ENCODE data around the gene BICD2. TPM values are rescaled to one million over a fixed set of nuclear protein-coding genes. Genes with fewer than 3 reads are reported as not detected.
A peak's percentile ranks its signal among the peaks of the same experiment; 100 is the strongest.

The BICD2 gene
- total RNA-seq, 1 experiment from 2014 or later = 67.4 TPM

- no peak for DNase-seq (ENCODE audit: low read depth in 1 of 2, low spot score in 2 of 2)
- Histone ChIP-seq H3K27ac (no peak overlapping the region), H3K36me3 (no peaks in the 10 kb centered on the region), H3K4me3 (no peak overlapping the region), H3K27me3 (replicated peaks) (no peaks in the 10 kb centered on the region), H3K4me1 (replicated peaks) (peaks cover 36% of the 10 kb centered on the region), H3K9me3 (replicated peaks) (no peaks in the 10 kb centered on the region)
Measured at GRCh38 chr9:92737216-92737606, 27.4 kb downstream of the BICD2 start.

- Histone ChIP-seq H3K9me3 (replicated peaks) (no peaks in the 10 kb centered on the region), H3K27me3 (replicated peaks) (no peaks in the 10 kb centered on the region), H3K27ac (no peak overlapping the region), H3K36me3 (no peaks in the 10 kb centered on the region), H3K4me3 (no peak overlapping the region), H3K4me1 (replicated peaks) (peaks cover 36% of the 10 kb centered on the region)
- DNase-seq (ENCODE audit: low read depth in 1 of 2, low spot score in 2 of 2) = no peak
Measured at GRCh38 chr9:92736563-92737215, 27.9 kb downstream of the BICD2 start.

- Histone ChIP-seq H3K4me1 (replicated peaks) (peaks cover 32% of the 10 kb centered on the region), H3K27me3 (replicated peaks) (no peaks in the 10 kb centered on the region), H3K4me3 (no peak overlapping the region), H3K9me3 (replicated peaks) (no peaks in the 10 kb centered on the region), H3K27ac (no peak overlapping the region), H3K36me3 (no peaks in the 10 kb centered on the region)
- DNase-seq (ENCODE audit: low read depth in 1 of 2, low spot score in 2 of 2) = no peak
Measured at GRCh38 chr9:92735636-92736562, 28.7 kb downstream of the BICD2 start.

- Histone ChIP-seq H3K27ac (no peak overlapping the region), H3K4me1 (replicated peaks) (peaks cover 25% of the 10 kb centered on the region), H3K36me3 (no peaks in the 10 kb centered on the region), H3K4me3 (no peak overlapping the region), H3K27me3 (replicated peaks) (no peaks in the 10 kb centered on the region), H3K9me3 (replicated peaks) (no peaks in the 10 kb centered on the region)
- DNase-seq (ENCODE audit: low read depth in 1 of 2, low spot score in 2 of 2) = no peak
Measured at GRCh38 chr9:92734931-92735635, 29.6 kb downstream of the BICD2 start.

GRCh38 chr9:92730897-92731296 is 33.7 kb downstream of the BICD2 start:
- H3K4me1 ChIP-seq (replicated peaks) = peaks cover 9% of the 10 kb centered on the region; the same call in 1 of the 2 replicates
- H3K9me3 ChIP-seq (replicated peaks) = no peaks in the 10 kb centered on the region
- peaks cover 37% of the 10 kb centered on the region for H3K36me3 ChIP-seq
- no peak overlapping the region for H3K27ac ChIP-seq
- no peaks in the 10 kb centered on the region for H3K27me3 ChIP-seq (replicated peaks)
- DNase-seq (ENCODE audit: low read depth in 1 of 2, low spot score in 2 of 2) = no peak
- H3K4me3 ChIP-seq = no peak overlapping the region

- DNase-seq (ENCODE audit: low read depth in 1 of 2, low spot score in 2 of 2) = peak in 1 of 2 experiments; percentile 33
- Histone ChIP-seq H3K9me3 (replicated peaks) (no peaks in the 10 kb centered on the region), H3K36me3 (peaks cover 40% of the 10 kb centered on the region), H3K27me3 (replicated peaks) (no peaks in the 10 kb centered on the region), H3K4me1 (replicated peaks) (peaks cover 7% of the 10 kb centered on the region; the same call in 1 of the 2 replicates), H3K27ac (no peak overlapping the region), H3K4me3 (no peak overlapping the region)
Measured at GRCh38 chr9:92729735-92730155, 34.9 kb downstream of the BICD2 start.

- peaks cover 40% of the 10 kb centered on the region for H3K36me3 ChIP-seq
- DNase-seq (ENCODE audit: low read depth in 1 of 2, low spot score in 2 of 2) = peak; percentile 32 to 65
- H3K27ac ChIP-seq = no peak overlapping the region
- peaks cover 9% of the 10 kb centered on the region for H3K4me1 ChIP-seq (replicated peaks)
- no peaks in the 10 kb centered on the region for H3K27me3 ChIP-seq (replicated peaks)
- H3K4me3 ChIP-seq = no peak overlapping the region
- H3K9me3 ChIP-seq (replicated peaks) = no peaks in the 10 kb centered on the region
Measured at GRCh38 chr9:92728831-92729734, 35.5 kb downstream of the BICD2 start.

GRCh38 chr9:92727716-92728700 is 36.6 kb downstream of the BICD2 start:
- Histone ChIP-seq H3K9me3 (replicated peaks) (no peaks in the 10 kb centered on the region), H3K27me3 (replicated peaks) (no peaks in the 10 kb centered on the region), H3K36me3 (peaks cover 40% of the 10 kb centered on the region), H3K27ac (no peak overlapping the region), H3K4me3 (no peak overlapping the region), H3K4me1 (replicated peaks) (peaks cover 20% of the 10 kb centered on the region)
- peak in 1 of 2 experiments; percentile 35 for DNase-seq (ENCODE audit: low read depth in 1 of 2, low spot score in 2 of 2)

GRCh38 chr9:92726971-92727715 is 37.5 kb downstream of the BICD2 start:
- Histone ChIP-seq H3K4me1 (replicated peaks) (peaks cover 24% of the 10 kb centered on the region), H3K4me3 (no peak overlapping the region), H3K36me3 (peaks cover 49% of the 10 kb centered on the region), H3K27ac (no peak overlapping the region), H3K9me3 (replicated peaks) (no peaks in the 10 kb centered on the region), H3K27me3 (replicated peaks) (no peaks in the 10 kb centered on the region)
- no peak for DNase-seq (ENCODE audit: low read depth in 1 of 2, low spot score in 2 of 2)

GRCh38 chr9:92726348-92726747 is 38.3 kb downstream of the BICD2 start:
- no peak overlapping the region for H3K27ac ChIP-seq
- peaks cover 57% of the 10 kb centered on the region for H3K36me3 ChIP-seq
- no peak for DNase-seq (ENCODE audit: low read depth in 1 of 2, low spot score in 2 of 2)
- no peaks in the 10 kb centered on the region for H3K9me3 ChIP-seq (replicated peaks)
- no peak overlapping the region for H3K4me3 ChIP-seq
- peaks cover 24% of the 10 kb centered on the region for H3K4me1 ChIP-seq (replicated peaks)
- H3K27me3 ChIP-seq (replicated peaks) = no peaks in the 10 kb centered on the region

GRCh38 chr9:92725766-92726165 is 38.9 kb downstream of the BICD2 start:
- no peak overlapping the region for H3K4me3 ChIP-seq
- H3K36me3 ChIP-seq = peaks cover 61% of the 10 kb centered on the region
- H3K27me3 ChIP-seq (replicated peaks) = no peaks in the 10 kb centered on the region
- no peak overlapping the region for H3K27ac ChIP-seq
- DNase-seq (ENCODE audit: low read depth in 1 of 2, low spot score in 2 of 2) = no peak
- H3K9me3 ChIP-seq (replicated peaks) = no peaks in the 10 kb centered on the region
- H3K4me1 ChIP-seq (replicated peaks) = peaks cover 24% of the 10 kb centered on the region

- DNase-seq (ENCODE audit: low read depth in 1 of 2, low spot score in 2 of 2) = no peak
- H3K27ac ChIP-seq = no peak overlapping the region
Measured at GRCh38 chr9:92725266-92725545, 39.4 kb downstream of the BICD2 start.

More at GRCh38 chr9:92725266-92725545, 39.4 kb downstream of the BICD2 start:
- Histone ChIP-seq H3K36me3 (peaks cover 67% of the 10 kb centered on the region), H3K4me3 (no peak overlapping the region), H3K27me3 (replicated peaks) (no peaks in the 10 kb centered on the region), H3K4me1 (replicated peaks) (peaks cover 24% of the 10 kb centered on the region), H3K9me3 (replicated peaks) (no peaks in the 10 kb centered on the region)
